ENCODE data around the gene GOLGA3. TPM values are rescaled to one million over a fixed set of nuclear protein-coding genes. Genes with fewer than 3 reads are reported as not detected.
"Not testable (repeated sequence)": the region's sequence is repeated elsewhere in the genome, so short reads cannot be mapped to it uniquely, and the experiment has no call there.

The GOLGA3 gene
- total and polyA plus RNA-seq, 7 donors: 7.5 to 40.8 (median 30.5) TPM

GRCh38 chr12:132761032-132761920 is 67.4 kb downstream of the GOLGA3 start, which contains the start of gene ANKLE2:
TSS of gene ANKLE2 (minus strand) at chr12:132761832. CDS start at chr12:132761798, 34 bp downstream.
- Histone ChIP-seq H3K27me3 (ENCODE audit: insufficient read depth in 3 of 3, low read length in 2 of 3) (no peaks in the 10 kb centered on the region), H3K4me3 (peak within 1 kb of the TSS; percentile 85), H3K36me3 (ENCODE audit: insufficient read depth in 1 of 2, low read depth in 1 of 2) (peaks cover 0 to 20% of the 10 kb centered on the region in 2 donors), H3K4me1 (peaks cover 19% of the 10 kb centered on the region), H3K27ac (peak within 1 kb of the TSS; percentile 96), H3K9me3 (no peaks in the 10 kb centered on the region)
- intact Hi-C loops (cut with DNase I): no loop called here
- ATAC-seq (peak; percentile 32 to 51 (median 49)), DNase-seq (peak; percentile 55 to 75)
- TF ChIP-seq CTCF (IDR thresholded peaks at IDR 0.05): no peak
- WGBS, 3 donors: 0 to 1% (median 0%) methylated on average over 60 to 97 of the region's 97 CpGs

- DNase-seq (no peak), ATAC-seq (no peak)
- H3K9me3 ChIP-seq: no peaks in the 10 kb centered on the region
- H3K27ac ChIP-seq: no peak overlapping the region
- no peak overlapping the region for H3K4me3 ChIP-seq
- 91 to 94% (median 93%) methylated on average over 8 of the region's 8 CpGs for WGBS, 3 donors
- H3K4me1 ChIP-seq: peaks cover 18% of the 10 kb centered on the region
- H3K36me3 ChIP-seq (ENCODE audit: insufficient read depth in 1 of 2, low read depth in 1 of 2): peaks cover 0 to 31% of the 10 kb centered on the region in 2 donors
- no peak for TF ChIP-seq CTCF (IDR thresholded peaks at IDR 0.05)
- intact Hi-C loops (cut with DNase I): no loop called here
- H3K27me3 ChIP-seq (ENCODE audit: insufficient read depth in 3 of 3, low read length in 2 of 3): no peaks in the 10 kb centered on the region
Observed at GRCh38 chr12:132759359-132759758, 69.3 kb downstream of the GOLGA3 start.

- H3K27me3 ChIP-seq (ENCODE audit: insufficient read depth in 3 of 3, low read length in 2 of 3); H3K9me3 ChIP-seq; ATAC-seq; H3K4me3 ChIP-seq; intact Hi-C loops (cut with DNase I); DNase-seq; H3K27ac ChIP-seq: not testable (repeated sequence)
- WGBS, 3 donors: 85 to 89% (median 87%) methylated on average over 20 to 28 of the region's 28 CpGs
- Histone ChIP-seq H3K4me1 (peaks cover 18% of the 10 kb centered on the region), H3K36me3 (ENCODE audit: insufficient read depth in 1 of 2, low read depth in 1 of 2) (peaks cover 0 to 33% of the 10 kb centered on the region in 2 donors)
Observed at GRCh38 chr12:132758825-132759224, 69.8 kb downstream of the GOLGA3 start.

- H3K27me3 ChIP-seq (ENCODE audit: insufficient read depth in 3 of 3, low read length in 2 of 3): no peaks in the 10 kb centered on the region
- DNase-seq (no peak), ATAC-seq (no peak)
- intact Hi-C loops (cut with DNase I): no loop called here
- H3K36me3 ChIP-seq (ENCODE audit: insufficient read depth in 1 of 2, low read depth in 1 of 2): peaks cover 3 to 78% of the 10 kb centered on the region in 2 donors
- no peak overlapping the region for H3K4me3 ChIP-seq
- no peaks in the 10 kb centered on the region for H3K9me3 ChIP-seq
- H3K4me1 ChIP-seq: no peaks in the 10 kb centered on the region
- no peak for TF ChIP-seq CTCF (IDR thresholded peaks at IDR 0.05)
- no peak overlapping the region for H3K27ac ChIP-seq
- WGBS, 3 donors: 83 to 85% (median 83%) methylated on average over 14 of the region's 14 CpGs
Observed at GRCh38 chr12:132754160-132754932, 74.3 kb downstream of the GOLGA3 start.

GRCh38 chr12:132753670-132754069 is 75.0 kb downstream of the GOLGA3 start:
- H3K4me1 ChIP-seq; ATAC-seq; H3K9me3 ChIP-seq; intact Hi-C loops (cut with DNase I); H3K4me3 ChIP-seq; DNase-seq; H3K27ac ChIP-seq; H3K27me3 ChIP-seq (ENCODE audit: insufficient read depth in 3 of 3, low read length in 2 of 3): not testable (repeated sequence)
- peaks cover 3 to 84% of the 10 kb centered on the region in 2 donors for H3K36me3 ChIP-seq (ENCODE audit: insufficient read depth in 1 of 2, low read depth in 1 of 2)
- 92 to 97% (median 96%) methylated on average over 7 of the region's 7 CpGs for WGBS, 3 donors
